Iris pigment epithelial cell (primary cell): ENCODE measurements around the gene FAM81A.

Source experiments
- DNase-seq: peaks from one replicate; pipeline ENCODE4 v3.0.0-alpha.2; 2011; ENCODE audit warnings: low read depth

FAM81A gene

DNA sequence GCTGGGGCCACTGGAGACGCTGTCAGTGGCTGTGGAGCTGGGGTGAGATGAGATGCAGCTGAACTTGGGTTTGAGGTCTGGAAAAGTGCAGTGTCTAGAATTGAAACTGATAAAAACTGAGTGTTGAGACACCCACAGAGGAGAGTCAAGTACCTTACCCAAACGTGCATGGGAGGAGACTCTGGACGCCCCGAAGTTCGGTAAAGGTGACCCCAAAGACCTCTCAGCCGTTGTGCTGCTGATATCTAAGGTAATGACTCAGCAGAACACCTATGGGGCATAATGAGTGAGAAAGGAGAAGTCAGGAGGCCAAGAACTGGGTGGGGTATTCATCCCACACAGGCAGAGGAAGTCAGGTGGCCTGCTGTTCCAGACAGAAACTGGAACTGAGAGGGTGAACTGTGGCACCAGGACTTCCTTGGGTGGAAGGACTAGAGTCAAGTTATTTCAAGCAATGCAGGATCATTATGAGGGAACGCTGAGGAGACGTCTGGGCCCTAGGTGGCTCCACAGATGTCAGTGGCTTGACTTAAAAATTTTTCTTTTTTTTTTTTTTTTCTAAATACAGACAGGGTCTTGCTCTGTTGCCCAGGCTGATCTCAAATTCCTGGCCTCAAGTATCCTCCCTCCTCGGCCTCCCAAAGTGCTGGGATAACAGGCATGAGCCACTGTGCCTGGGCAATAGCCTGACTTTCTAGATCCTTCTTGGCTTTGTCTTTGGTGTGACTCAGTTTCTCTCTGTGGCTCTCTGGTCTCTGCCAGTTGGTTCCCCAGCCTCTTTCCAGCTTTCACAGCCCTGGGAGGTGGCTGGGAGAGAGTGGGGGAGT lies 105.9 kb downstream of the FAM81A start:
- no peak for DNase-seq

- DNase-seq = no peak
Measured at GRCh38 chr15:59545573-59545972, 107.6 kb downstream of the FAM81A start.

- no peak for DNase-seq
Measured at GRCh38 chr15:59548501-59549226, 110.7 kb downstream of the FAM81A start.

- DNase-seq = no peak
Measured at GRCh38 chr15:59549301-59550185, 111.6 kb downstream of the FAM81A start.

DNA sequence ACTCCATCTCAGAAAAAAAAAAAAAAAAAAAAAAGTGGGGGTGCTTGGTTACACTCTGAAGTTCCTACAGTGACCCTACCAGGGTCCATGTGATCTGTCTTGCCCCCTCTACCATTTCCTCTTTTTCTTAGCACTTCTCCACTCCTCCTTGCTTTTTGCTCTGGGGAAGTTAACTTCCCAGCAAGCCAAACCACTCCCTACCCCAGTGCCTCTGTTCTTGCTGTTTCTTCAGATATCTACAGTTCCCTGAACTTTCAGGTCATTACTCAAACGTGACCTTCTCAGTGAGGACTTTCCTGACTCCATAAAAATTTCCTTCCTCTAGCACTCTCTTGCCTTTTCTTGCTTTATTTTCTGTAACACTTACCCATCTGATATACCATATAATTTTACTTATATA lies 112.5 kb downstream of the FAM81A start:
- DNase-seq = no peak

DNA sequence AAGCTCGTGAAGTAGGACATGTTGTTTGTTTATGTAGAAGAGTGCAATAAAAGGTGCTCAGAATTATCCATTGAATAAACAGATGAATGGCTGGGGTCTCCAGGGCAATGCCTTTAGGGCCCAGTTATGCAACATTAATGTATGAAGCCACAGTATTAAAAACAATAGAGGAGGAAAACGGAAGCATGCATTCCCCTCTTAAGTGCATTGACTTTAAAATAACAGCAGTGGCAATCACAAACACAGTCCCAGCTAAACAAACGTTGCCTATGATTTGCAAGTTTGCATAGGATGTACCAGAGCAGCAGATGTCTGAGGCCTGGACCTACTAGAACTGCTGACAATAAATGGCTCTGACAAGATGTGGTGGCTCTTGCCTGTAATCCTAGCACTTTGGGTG lies 113.0 kb downstream of the FAM81A start:
- no peak for DNase-seq

DNA sequence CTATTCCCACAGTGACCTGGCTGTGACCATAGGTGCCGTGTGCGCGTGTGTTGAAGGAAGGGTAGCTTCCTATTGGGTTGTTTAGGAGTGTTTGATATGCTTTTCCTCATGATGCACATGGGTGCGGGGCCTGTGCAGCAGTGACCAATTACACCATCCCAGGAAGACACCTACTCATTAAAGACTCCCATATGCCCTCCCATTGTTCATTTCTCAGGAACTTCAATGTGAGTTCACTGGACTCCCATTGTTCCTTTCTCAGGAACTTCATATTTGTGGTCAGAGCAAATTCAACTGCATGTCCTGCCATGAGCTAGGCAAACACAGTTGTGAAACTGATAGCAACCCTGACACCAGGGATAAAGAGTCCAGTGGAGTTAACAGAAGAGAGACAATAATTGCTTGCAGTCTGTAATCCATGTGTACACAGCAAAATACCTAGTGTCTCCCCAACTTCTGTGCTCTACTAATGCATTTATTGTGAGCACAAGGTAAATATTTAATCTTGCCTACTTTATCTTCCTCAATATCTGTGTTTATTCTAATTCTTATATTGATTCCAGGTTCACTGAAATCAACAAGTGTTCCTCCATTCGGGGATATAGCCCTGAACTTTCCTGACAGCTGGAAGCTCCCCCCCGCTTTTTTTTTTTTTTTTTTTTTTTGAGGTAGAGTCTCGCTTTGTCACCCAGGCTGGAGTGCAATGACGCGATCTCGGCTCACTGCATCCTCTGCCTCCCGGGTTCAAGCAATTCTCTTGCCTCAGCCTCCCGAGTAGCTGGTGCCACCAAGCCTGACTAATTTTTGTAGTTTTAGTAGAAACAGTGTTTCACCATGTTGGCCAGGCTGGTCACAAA lies 116.1 kb downstream of the FAM81A start:
- peak; percentile 61 for DNase-seq

DNA sequence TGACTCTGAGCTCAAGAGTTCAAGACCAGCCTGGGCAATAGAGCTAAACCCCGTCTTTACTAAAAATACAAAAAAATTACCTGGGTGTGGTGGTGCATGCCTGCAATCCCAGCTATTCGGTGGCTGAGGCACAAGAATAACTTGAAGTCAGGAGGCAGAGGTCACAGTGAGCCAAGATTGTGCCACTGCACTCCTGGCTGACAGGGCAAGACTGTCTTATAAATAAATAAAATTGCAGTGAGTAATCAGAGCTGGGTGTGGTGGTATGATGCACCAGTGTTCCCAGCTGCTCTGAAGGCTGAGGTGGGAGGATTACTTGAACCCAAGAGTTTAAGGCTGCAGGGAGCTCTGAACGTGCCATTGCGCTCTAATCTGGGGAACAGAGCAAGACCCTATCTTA lies 117.7 kb downstream of the FAM81A start:
- peak; percentile 19 for DNase-seq

- DNase-seq = no peak
Measured at GRCh38 chr15:59556380-59556779, 118.4 kb downstream of the FAM81A start.

GRCh38 chr15:59557581-59557980 lies 119.6 kb downstream of the FAM81A start:
- no peak for DNase-seq

DNA sequence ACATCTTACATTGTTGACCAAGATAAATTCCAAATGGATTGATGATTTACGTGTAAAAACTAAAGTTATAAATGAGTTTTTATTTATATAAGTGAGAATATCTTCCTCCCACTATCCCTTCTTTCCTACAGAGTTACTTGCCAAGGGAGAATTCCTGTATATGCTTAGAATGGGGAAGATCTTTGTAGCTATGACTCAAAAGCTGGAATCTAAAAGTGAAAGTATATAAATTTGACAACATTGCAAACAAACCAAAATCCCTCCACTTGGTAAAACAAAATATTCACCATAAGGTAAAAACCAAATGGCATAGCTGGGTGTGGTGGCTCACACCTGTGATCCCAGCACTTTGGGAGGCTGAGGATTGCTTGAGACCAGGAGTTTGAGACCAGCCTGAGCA lies 120.9 kb downstream of the FAM81A start:
- DNase-seq = peak; percentile 21

- no peak for DNase-seq
Measured at GRCh38 chr15:59561547-59561946, 123.6 kb downstream of the FAM81A start.

GRCh38 chr15:59562448-59563186 lies 124.6 kb downstream of the FAM81A start:
- no peak for DNase-seq

DNA sequence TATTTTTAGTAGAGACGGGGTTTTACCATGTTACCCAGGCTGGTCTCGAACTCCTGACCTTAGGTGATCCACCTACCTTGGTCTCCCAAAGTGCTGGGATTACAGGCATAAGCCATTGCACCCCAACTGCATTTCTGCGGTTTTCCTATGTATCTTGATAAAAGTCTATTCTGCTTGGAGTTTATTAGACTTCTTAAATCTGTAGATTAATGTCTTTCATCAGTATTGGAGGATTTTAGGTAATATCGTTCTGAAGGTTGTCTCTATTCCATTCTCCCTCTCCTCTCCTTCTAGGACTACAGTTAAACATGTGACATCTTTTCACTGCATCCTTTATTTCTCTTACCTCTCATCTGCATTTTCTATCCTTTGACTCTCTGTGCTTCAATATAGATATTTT lies 127.3 kb downstream of the FAM81A start:
- DNase-seq = no peak

DNA sequence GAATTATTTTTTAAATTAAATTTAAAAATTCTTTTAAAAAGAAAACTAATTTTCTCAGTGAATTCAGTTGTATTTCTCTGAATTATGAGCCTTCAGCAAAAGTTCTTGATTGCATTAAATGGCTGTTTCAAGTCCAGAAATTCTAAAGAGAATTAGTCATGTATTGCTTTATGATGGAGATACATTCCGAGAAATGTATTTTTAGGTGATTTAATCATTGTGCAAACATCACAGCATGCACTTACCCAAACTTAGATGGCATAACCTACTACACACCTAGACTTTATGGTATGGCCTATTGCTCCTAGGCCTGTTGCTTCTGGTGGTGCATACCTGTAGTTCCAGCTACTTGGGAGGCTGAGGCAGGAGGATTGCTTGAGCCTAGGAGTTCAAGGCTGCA lies 129.3 kb downstream of the FAM81A start:
- DNase-seq = no peak

GRCh38 chr15:59569477-59569876 lies 131.5 kb downstream of the FAM81A start:
- no peak for DNase-seq

GRCh38 chr15:59570315-59570714 lies 132.3 kb downstream of the FAM81A start:
- DNase-seq = no peak

DNA sequence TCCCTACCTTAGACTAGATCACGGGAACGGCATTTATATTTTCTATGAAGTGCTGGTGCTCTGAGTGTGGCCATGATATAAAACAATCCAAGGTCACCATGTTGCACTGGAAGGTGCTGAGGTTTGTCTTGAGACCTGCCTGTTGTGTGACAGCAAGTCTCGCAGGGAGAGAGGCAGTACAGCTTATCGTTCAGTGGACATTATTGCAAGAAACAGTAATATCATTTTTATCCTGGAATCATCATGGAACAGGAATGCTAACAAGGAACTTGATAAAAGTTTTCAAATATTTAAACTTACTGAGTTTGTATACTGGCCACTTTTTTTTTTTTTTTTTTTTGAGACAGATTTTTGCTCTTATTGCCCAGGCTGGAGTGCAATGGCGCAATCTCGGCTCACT lies 133.6 kb downstream of the FAM81A start:
- DNase-seq = no peak
